ENCODE measurements around the gene SULT1C3. TPM values are rescaled to one million over a fixed set of nuclear protein-coding genes. Genes with fewer than 3 reads are reported as not detected.
"Not testable (repeated sequence)": the region's sequence is repeated elsewhere in the genome, so short reads cannot be mapped to it uniquely, and the experiment has no call there.

SULT1C3 gene
- total RNA-seq, 1 donor from 2014 or later, result not detected

- Histone ChIP-seq H3K9ac (ENCODE audit: low read length) (no peak overlapping the region), H3K9me3 (ENCODE audit: insufficient read depth, low read depth, low read length) (no peaks in the 10 kb centered on the region), H4K20me1 (ENCODE audit: insufficient read depth, low read length) (no peaks in the 10 kb centered on the region), H3K4me1 (ENCODE audit: insufficient read depth, low read length) (no peaks in the 10 kb centered on the region), H3K36me3 (ENCODE audit: insufficient read depth, low read length) (no peaks in the 10 kb centered on the region), H2AFZ (ENCODE audit: low read depth, low read length) (no peak overlapping the region), H3K27me3 (ENCODE audit: insufficient read depth, low read length) (no peaks in the 10 kb centered on the region), H3K27ac (ENCODE audit: low read depth, low read length) (no peak overlapping the region), H3K79me2 (ENCODE audit: insufficient read depth, low read length) (no peaks in the 10 kb centered on the region), H3K4me3 (ENCODE audit: insufficient read depth, low read depth, low read length) (no peak overlapping the region), H3K4me2 (ENCODE audit: low read length) (no peak overlapping the region)
- FAIRE-seq, result no peak
- Mint-ChIP-seq H3K4me3 (ENCODE audit: unreplicated experiment) (no peak overlapping the region), H3K4me1 (ENCODE audit: low read depth, unreplicated experiment) (peaks cover 2% of the 10 kb centered on the region), H3K27ac (ENCODE audit: unreplicated experiment) (no peak overlapping the region), H3K9me3 (ENCODE audit: unreplicated experiment) (peaks cover 2% of the 10 kb centered on the region), H3K36me3 (ENCODE audit: low read depth, unreplicated experiment) (no peaks in the 10 kb centered on the region), H3K27me3 (ENCODE audit: low read depth, unreplicated experiment) (peaks cover 10% of the 10 kb centered on the region)
- no peak for DNase-seq (ENCODE audit: low read depth)
- TF ChIP-seq, protein P1, sequence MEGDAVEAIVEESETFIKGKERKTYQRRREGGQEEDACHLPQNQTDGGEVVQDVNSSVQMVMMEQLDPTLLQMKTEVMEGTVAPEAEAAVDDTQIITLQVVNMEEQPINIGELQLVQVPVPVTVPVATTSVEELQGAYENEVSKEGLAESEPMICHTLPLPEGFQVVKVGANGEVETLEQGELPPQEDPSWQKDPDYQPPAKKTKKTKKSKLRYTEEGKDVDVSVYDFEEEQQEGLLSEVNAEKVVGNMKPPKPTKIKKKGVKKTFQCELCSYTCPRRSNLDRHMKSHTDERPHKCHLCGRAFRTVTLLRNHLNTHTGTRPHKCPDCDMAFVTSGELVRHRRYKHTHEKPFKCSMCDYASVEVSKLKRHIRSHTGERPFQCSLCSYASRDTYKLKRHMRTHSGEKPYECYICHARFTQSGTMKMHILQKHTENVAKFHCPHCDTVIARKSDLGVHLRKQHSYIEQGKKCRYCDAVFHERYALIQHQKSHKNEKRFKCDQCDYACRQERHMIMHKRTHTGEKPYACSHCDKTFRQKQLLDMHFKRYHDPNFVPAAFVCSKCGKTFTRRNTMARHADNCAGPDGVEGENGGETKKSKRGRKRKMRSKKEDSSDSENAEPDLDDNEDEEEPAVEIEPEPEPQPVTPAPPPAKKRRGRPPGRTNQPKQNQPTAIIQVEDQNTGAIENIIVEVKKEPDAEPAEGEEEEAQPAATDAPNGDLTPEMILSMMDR (IDR thresholded peaks at IDR 0.05; ENCODE audit: insufficient read depth, low read depth, low read length), result no peak
- no peak for TF ChIP-seq EZH2 (IDR thresholded peaks at IDR 0.05; ENCODE audit: insufficient read depth, low read length)
These were observed 40.7 kb downstream of the SULT1C3 start for GRCh38 chr2:108280466-108280865.

DNA sequence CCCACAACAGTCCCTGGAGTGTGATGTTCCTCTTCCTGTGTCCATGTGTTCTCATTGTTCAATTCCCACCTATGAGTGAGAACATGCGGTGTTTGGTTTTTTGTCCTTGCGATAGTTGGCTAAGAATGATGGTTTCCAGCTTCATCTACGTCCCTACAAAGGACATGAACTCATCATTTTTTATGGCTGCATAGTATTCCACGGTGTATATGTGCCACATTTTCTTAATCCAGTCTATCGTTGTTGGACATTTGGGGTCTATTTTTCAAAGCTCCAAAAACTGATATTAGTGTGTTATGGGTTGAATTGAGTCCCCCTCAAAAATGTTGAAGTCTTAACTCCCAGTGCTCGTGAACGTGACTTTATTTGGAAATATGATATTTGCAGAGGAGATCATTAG lies 44.8 kb downstream of the SULT1C3 start:
- H3K9me3 ChIP-seq (ENCODE audit: insufficient read depth, low read depth, low read length); H3K4me1 Mint-ChIP-seq (ENCODE audit: low read depth, unreplicated experiment); H3K4me3 Mint-ChIP-seq (ENCODE audit: unreplicated experiment); H3K36me3 Mint-ChIP-seq (ENCODE audit: low read depth, unreplicated experiment); H3K4me2 ChIP-seq (ENCODE audit: low read length); H3K4me1 ChIP-seq (ENCODE audit: insufficient read depth, low read length); H3K27ac Mint-ChIP-seq (ENCODE audit: unreplicated experiment); H3K9me3 Mint-ChIP-seq (ENCODE audit: unreplicated experiment); H3K79me2 ChIP-seq (ENCODE audit: insufficient read depth, low read length); H3K9ac ChIP-seq (ENCODE audit: low read length); FAIRE-seq; H3K27ac ChIP-seq (ENCODE audit: low read depth, low read length); H4K20me1 ChIP-seq (ENCODE audit: insufficient read depth, low read length); H3K27me3 ChIP-seq (ENCODE audit: insufficient read depth, low read length); H3K4me3 ChIP-seq (ENCODE audit: insufficient read depth, low read depth, low read length); H3K36me3 ChIP-seq (ENCODE audit: insufficient read depth, low read length); H3K27me3 Mint-ChIP-seq (ENCODE audit: low read depth, unreplicated experiment); DNase-seq (ENCODE audit: low read depth); H2AFZ ChIP-seq (ENCODE audit: low read depth, low read length): not testable (repeated sequence)

DNA sequence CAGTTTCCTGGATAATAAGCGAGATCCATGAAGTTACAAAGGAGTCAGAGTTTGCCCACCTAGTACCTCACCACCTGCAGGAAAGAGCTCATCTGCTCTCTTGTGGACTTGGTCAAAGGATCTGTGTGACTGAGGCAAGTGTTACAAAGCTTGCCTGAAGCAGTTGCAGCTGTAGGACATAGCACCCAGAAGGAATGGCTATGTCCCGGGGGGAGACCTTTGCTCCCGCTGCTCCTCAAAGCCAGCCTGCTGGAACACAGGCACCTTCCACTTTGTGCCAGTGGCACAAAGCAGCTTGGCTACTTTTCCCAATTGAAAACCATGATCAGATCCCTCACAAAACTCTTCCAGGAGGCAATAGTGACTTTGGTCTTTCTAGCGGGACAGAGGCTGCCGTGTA lies 45.8 kb downstream of the SULT1C3 start:
- H3K4me2 ChIP-seq (ENCODE audit: low read length), result no peak overlapping the region
- H3K9ac ChIP-seq (ENCODE audit: low read length), result no peak overlapping the region
- no peaks in the 10 kb centered on the region for H3K36me3 Mint-ChIP-seq (ENCODE audit: low read depth, unreplicated experiment)
- H2AFZ ChIP-seq (ENCODE audit: low read depth, low read length), result no peak overlapping the region
- H3K27ac Mint-ChIP-seq (ENCODE audit: unreplicated experiment), result no peak overlapping the region
- H3K36me3 ChIP-seq (ENCODE audit: insufficient read depth, low read length), result no peaks in the 10 kb centered on the region
- H3K27ac ChIP-seq (ENCODE audit: low read depth, low read length), result no peak overlapping the region
- FAIRE-seq (no peak), DNase-seq (ENCODE audit: low read depth) (no peak)
- H4K20me1 ChIP-seq (ENCODE audit: insufficient read depth, low read length), result no peaks in the 10 kb centered on the region
- H3K4me3 Mint-ChIP-seq (ENCODE audit: unreplicated experiment), result no peak overlapping the region
- H3K9me3 Mint-ChIP-seq (ENCODE audit: unreplicated experiment), result peaks cover 2% of the 10 kb centered on the region
- no peaks in the 10 kb centered on the region for H3K4me1 Mint-ChIP-seq (ENCODE audit: low read depth, unreplicated experiment)
- H3K27me3 Mint-ChIP-seq (ENCODE audit: low read depth, unreplicated experiment), result peaks cover 3% of the 10 kb centered on the region
- H3K4me3 ChIP-seq (ENCODE audit: insufficient read depth, low read depth, low read length), result no peak overlapping the region
- H3K27me3 ChIP-seq (ENCODE audit: insufficient read depth, low read length), result no peaks in the 10 kb centered on the region
- TF ChIP-seq EZH2 (IDR thresholded peaks at IDR 0.05; ENCODE audit: insufficient read depth, low read length), result no peak
- TF ChIP-seq, protein P1 (IDR thresholded peaks at IDR 0.05; ENCODE audit: insufficient read depth, low read depth, low read length), result no peak
- H3K79me2 ChIP-seq (ENCODE audit: insufficient read depth, low read length), result no peaks in the 10 kb centered on the region
- no peaks in the 10 kb centered on the region for H3K9me3 ChIP-seq (ENCODE audit: insufficient read depth, low read depth, low read length)
- H3K4me1 ChIP-seq (ENCODE audit: insufficient read depth, low read length), result no peaks in the 10 kb centered on the region

Measured in astrocyte (in vitro differentiated cells and primary cell).